Tibial nerve (tissue), 4 donors: Measurements from ENCODE around the gene CASP7.

Experiments
- CTCF ChIP-seq, 5 experiments: fragments of 200-600 bp in 3 of 5; fragments of 450-650 bp in 2 of 5; sonication (generic) in 3 of 5; IDR thresholded peaks; one replicate each; pipeline ENCODE4 v1.5.1; 2016 to 2019; ENCODE audit warnings: antibody characterized with exemption in 5 of 5, mild to moderate bottlenecking in 3 of 5, moderate library complexity in 2 of 5
- EP300 ChIP-seq, 2 donors: sonication (generic); formaldehyde crosslinking; IDR thresholded peaks; one replicate each; pipeline ENCODE4 v1.6.1; 2017; ENCODE audit warnings: antibody characterized with exemption in 2 of 2, mild to moderate bottlenecking in 1 of 2

GRCh38 chr10:113711142-113711541, 31.4 kb downstream of the CASP7 start:
- TF ChIP-seq CTCF (IDR thresholded peaks at IDR 0.05) = no peak
- no peak for TF ChIP-seq EP300 (IDR thresholded peaks at IDR 0.05)
